ENCODE data around the gene TRIP10. TPM values are rescaled to one million over a fixed set of nuclear protein-coding genes. Genes with fewer than 3 reads are reported as not detected.

The TRIP10 gene
- total and polyA plus RNA-seq, 10 of the 15 experiments (the other 5 are each of a cell fraction or from before 2014, with no cell fraction given), result 0.79 to 54.5 (median 32.5) TPM

- Histone ChIP-seq H3K79me2 (ENCODE audit: control insufficient read depth, insufficient read depth, low read length) (peaks cover 80% of the 10 kb centered on the region), H4K20me1 (ENCODE audit: control insufficient read depth, insufficient read depth) (no peaks in the 10 kb centered on the region), H3K27me3 (replicated peaks in 1 of 2; ENCODE audit: control insufficient read depth in 2 of 2, insufficient read depth in 2 of 2, low read length in 1 of 2) (no peaks in the 10 kb centered on the region), H3K27ac (ENCODE audit: control insufficient read depth, insufficient read depth) (peak overlapping the region; percentile 61; the same call in 1 of the 2 replicates), H3K9ac (ENCODE audit: control insufficient read depth, insufficient read depth, low read length) (no peak overlapping the region), H3K9me3 (replicated peaks; ENCODE audit: control insufficient read depth, insufficient read depth, low read length) (no peaks in the 10 kb centered on the region; the same call in 2 of the 3 replicates), H2AFZ (ENCODE audit: control insufficient read depth, low read depth, low read length) (no peak overlapping the region), H3K4me2 (ENCODE audit: control insufficient read depth, insufficient read depth) (peak overlapping the region; percentile 71), H3K36me3 (ENCODE audit: control insufficient read depth in 2 of 2, insufficient read depth in 2 of 2, low read length in 1 of 2) (peaks cover 2 to 8% of the 10 kb centered on the region in 2 experiments), H3K4me1 (ENCODE audit: control insufficient read depth, insufficient read depth, low read length) (peaks cover 24% of the 10 kb centered on the region), H3K4me3 (peak overlapping the region; percentile 29; the same call in 1 of the 2 replicates)
- ChIA-PET RAD21 (ENCODE audit: unreplicated experiment) (interaction anchor here (0.7 to 1.5 kb wide), 3 partner anchors 22 to 748 kb away, joined by 3 to 11 read pairs (median 3); no protein-coding TSS in a partner anchor), SMC1A (ENCODE audit: uncharacterized antibody, unreplicated experiment) (interaction anchor here (1.1 to 2.6 kb wide), 5 partner anchors 13 to 35 kb away, joined by 3 to 18 read pairs (median 5); no protein-coding TSS in a partner anchor), CTCF (interaction anchor here (0.5 to 1.8 kb wide), 7 partner anchors 9 to 1151 kb away, joined by 3 to 7 read pairs (median 3); no protein-coding TSS in a partner anchor), POLR2A (interaction anchor here (2.1 kb wide), 1 partner anchor 22 kb away, joined by 10 read pairs; no protein-coding TSS in a partner anchor)
- no TSS peak for BruUV-seq (replicated peaks)
- intact Hi-C loops (cut with micrococcal nuclease; ENCODE audit: unreplicated experiment) (no loop called here), in situ Hi-C loops (cut with MboI) (no loop called here)
- ATAC-seq (peak; percentile 52), FAIRE-seq (no peak), DNase-seq (ENCODE audit: low read depth, low spot score) (no peak)
- TF ChIP-seq MTA3 (IDR thresholded peaks at IDR 0.05; ENCODE audit: borderline replicate concordance, low read length) (no peak), SMC3 (IDR thresholded peaks at IDR 0.05; ENCODE audit: borderline replicate concordance, low read length) (no peak), RUNX3 (IDR thresholded peaks at IDR 0.05; ENCODE audit: low read length) (0 out of 2 replicates have a peak, but pooled peaks have one; percentile 7), EED (IDR thresholded peaks at IDR 0.05; ENCODE audit: low read depth) (no peak), HCFC1 (IDR thresholded peaks at IDR 0.05; ENCODE audit: low read length) (no peak), SKIL (IDR thresholded peaks at IDR 0.05; ENCODE audit: low read depth, poor library complexity, severe bottlenecking) (no peak), IKZF1 (conservative IDR thresholded peaks at IDR 0.05) (peak; percentile 28; the same call in 1 of the 2 replicates), NFYA (IDR thresholded peaks at IDR 0.05; ENCODE audit: borderline replicate concordance, low read depth, low read length) (no peak), BCL11A (IDR thresholded peaks at IDR 0.05; ENCODE audit: low read depth, low read length) (no peak)
- 31% methylated on average over 4 of the region's 4 CpGs for WGBS (ENCODE audit: insufficient coverage, insufficient replicate concordance, low lambda C conversion rate, missing lambda C conversion rate)
Measured at GRCh38 chr19:6778386-6778785, 38.9 kb downstream of the TRIP10 start.

Data from GM12878 (cell line).